HEK293T (cell line): Measurements from ENCODE around the gene LMF1.

ENCODE experiments used
- CTCF ChIA-PET: fragments of 350-600 bp; formaldehyde crosslinking; extraction: SDS; loops from one replicate; lab custom pipeline; 2021; ENCODE audit warnings: antibody characterized with exemption, inconsistent platforms; lab: Yijun Ruan, JAX
- POLR2A ChIA-PET: fragments of 350-600 bp; formaldehyde crosslinking; extraction: SDS; loops from one replicate; lab custom pipeline; 2020; ENCODE audit warnings: antibody characterized with exemption, inconsistent platforms; lab: Yijun Ruan, JAX
- DNase-seq: peaks from one replicate; pipeline ENCODE4 v3.0.0; 2012; ENCODE audit warnings: mixed read lengths; ENCODE audit errors: extremely low spot score
- ARNT ChIP-seq: fragments of 450-650 bp; IDR thresholded peaks from 2 replicates; pipeline ENCODE4 v1.6.1; 2017; ENCODE audit warnings: mild to moderate bottlenecking
- BHLHE40 ChIP-seq: fragments of 450-650 bp; IDR thresholded peaks from 2 replicates; pipeline ENCODE4 v1.6.1; 2016; ENCODE audit warnings: mild to moderate bottlenecking, moderate library complexity, borderline replicate concordance
- CTBP1 ChIP-seq: fragments of 450-650 bp; IDR thresholded peaks from 2 replicates; pipeline ENCODE4 v1.6.1; 2016; ENCODE audit warnings: borderline replicate concordance
- ELF4 ChIP-seq: fragments of 450-650 bp; IDR thresholded peaks from 2 replicates; pipeline ENCODE4 v1.6.1; 2017; ENCODE audit warnings: antibody characterized with exemption
- FOXA1 ChIP-seq: fragments of 450-650 bp; IDR thresholded peaks from 2 replicates; pipeline ENCODE4 v1.6.1; 2016; ENCODE audit warnings: mild to moderate bottlenecking
- FOXK2 ChIP-seq: fragments of 450-650 bp; IDR thresholded peaks from 2 replicates; pipeline ENCODE4 v1.6.1; 2016; ENCODE audit warnings: mild to moderate bottlenecking
- FOXM1 ChIP-seq: fragments of 450-650 bp; IDR thresholded peaks from 2 replicates; pipeline ENCODE4 v1.6.1; 2017; ENCODE audit warnings: mild to moderate bottlenecking, borderline replicate concordance
- HDGF ChIP-seq: fragments of 450-650 bp; IDR thresholded peaks from 2 replicates; pipeline ENCODE4 v1.6.1; 2017; ENCODE audit warnings: antibody characterized with exemption, borderline replicate concordance
- L3MBTL2 ChIP-seq: fragments of 450-650 bp; conservative IDR thresholded peaks from 2 replicates; pipeline ENCODE4 v1.6.1; 2016; ENCODE audit warnings: mild to moderate bottlenecking
- LEF1 ChIP-seq: fragments of 450-650 bp; IDR thresholded peaks from 2 replicates; pipeline ENCODE4 v1.6.1; 2017; ENCODE audit warnings: mild to moderate bottlenecking, borderline replicate concordance
- NFRKB ChIP-seq: fragments of 450-650 bp; IDR thresholded peaks from 2 replicates; pipeline ENCODE4 v1.6.1; 2016; ENCODE audit warnings: mild to moderate bottlenecking, moderate library complexity
- SP1 ChIP-seq: fragments of 450-650 bp; IDR thresholded peaks from 2 replicates; pipeline ENCODE4 v1.6.1; 2017
- SUZ12 ChIP-seq: fragments of 450-650 bp; IDR thresholded peaks from 2 replicates; pipeline ENCODE4 v1.6.1; 2016; ENCODE audit warnings: mild to moderate bottlenecking
- TARDBP ChIP-seq: fragments of 450-650 bp; IDR thresholded peaks from 2 replicates; pipeline ENCODE4 v1.6.1; 2016
- ZNF384 ChIP-seq: fragments of 450-650 bp; IDR thresholded peaks from 2 replicates; pipeline ENCODE4 v1.6.1; 2016
- TF ChIP-seq, protein P1 (sequence below): fragments of 450-650 bp; IDR thresholded peaks from 2 replicates; pipeline ENCODE4 v1.6.1; 2016

The LMF1 gene

DNA sequence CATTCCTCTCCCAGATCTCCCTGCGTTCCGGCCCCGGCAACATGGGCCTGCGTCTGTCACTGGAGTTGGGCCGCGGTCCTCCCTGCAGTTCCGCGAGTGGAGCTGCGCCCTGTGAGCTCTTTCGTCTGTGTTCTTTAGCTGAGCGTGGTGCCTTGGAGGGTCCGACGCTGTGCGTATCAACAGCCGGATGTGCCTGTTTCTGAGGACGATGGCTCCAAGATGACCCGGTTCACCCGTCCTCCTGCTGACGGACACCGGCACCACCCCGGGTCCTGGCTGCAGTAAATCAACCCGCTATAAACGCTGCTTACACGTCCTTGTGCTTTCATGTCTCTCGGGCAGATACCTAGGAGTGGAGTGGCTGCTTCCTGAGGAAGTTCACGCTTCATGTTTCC lies 125.4 kb downstream of the LMF1 start:
- CTCF ChIA-PET, result no interaction called here
- TF ChIP-seq SUZ12 (no peak), ZNF384 (no peak), BHLHE40 (no peak), HDGF (no peak), L3MBTL2 (no peak), FOXA1 (no peak), NFRKB (no peak), ELF4 (no peak), LEF1 (no peak), CTBP1 (no peak), FOXM1 (no peak), TARDBP (no peak), ARNT (no peak)
- TF ChIP-seq, protein P1, sequence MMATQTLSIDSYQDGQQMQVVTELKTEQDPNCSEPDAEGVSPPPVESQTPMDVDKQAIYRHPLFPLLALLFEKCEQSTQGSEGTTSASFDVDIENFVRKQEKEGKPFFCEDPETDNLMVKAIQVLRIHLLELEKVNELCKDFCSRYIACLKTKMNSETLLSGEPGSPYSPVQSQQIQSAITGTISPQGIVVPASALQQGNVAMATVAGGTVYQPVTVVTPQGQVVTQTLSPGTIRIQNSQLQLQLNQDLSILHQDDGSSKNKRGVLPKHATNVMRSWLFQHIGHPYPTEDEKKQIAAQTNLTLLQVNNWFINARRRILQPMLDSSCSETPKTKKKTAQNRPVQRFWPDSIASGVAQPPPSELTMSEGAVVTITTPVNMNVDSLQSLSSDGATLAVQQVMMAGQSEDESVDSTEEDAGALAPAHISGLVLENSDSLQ, result no peak
- DNase-seq, result no peak
- POLR2A ChIA-PET, result no interaction called here

DNA sequence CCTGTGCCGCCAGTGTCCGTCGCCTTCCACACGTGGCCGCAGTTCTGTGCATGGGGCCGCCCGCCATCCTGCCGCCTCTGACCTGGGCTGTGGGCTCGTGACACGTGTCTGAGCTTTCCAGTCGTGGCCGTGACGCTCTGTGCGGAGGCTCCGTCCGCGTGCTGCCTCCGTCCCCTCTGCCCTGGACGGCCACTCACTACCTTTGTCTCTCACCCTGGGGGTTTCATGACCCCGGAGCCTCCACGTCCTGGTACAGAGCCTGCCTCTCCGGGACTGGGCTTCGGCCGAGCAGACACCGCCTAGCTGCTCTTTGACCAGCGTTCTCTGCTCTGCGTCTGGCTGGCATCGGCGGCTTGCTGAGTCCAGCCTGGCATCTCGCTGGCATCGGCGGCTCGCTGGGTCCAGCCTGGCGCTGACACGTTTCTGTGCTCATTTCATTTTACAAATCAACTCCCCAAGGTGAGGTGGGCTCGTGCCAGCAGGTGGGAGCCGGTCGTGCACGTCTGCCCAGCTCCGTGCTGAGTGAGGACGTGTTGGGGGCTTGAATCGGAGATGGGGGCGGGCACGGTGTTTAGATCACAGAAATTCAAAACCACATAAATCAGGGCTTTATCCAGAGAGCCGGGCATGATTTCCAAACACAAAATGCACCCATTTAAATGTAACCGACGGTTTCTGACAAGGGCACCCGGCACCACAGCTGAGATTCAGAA lies 126.0 kb downstream of the LMF1 start:
- TF ChIP-seq HDGF, result no peak
- no peak for TF ChIP-seq TARDBP
- no peak for TF ChIP-seq SP1
- TF ChIP-seq, protein P1, result no peak
- TF ChIP-seq L3MBTL2, result no peak
- no peak for TF ChIP-seq ZNF384
- TF ChIP-seq BHLHE40, result no peak
- TF ChIP-seq LEF1, result no peak
- TF ChIP-seq NFRKB, result no peak
- no peak for TF ChIP-seq SUZ12
- TF ChIP-seq FOXK2, result no peak
- no peak for TF ChIP-seq ELF4
- TF ChIP-seq CTBP1, result no peak
- TF ChIP-seq FOXA1, result no peak
- no peak for TF ChIP-seq ARNT
- no peak for TF ChIP-seq FOXM1
- CTCF ChIA-PET, result no interaction called here
- DNase-seq, result no peak
- POLR2A ChIA-PET, result no interaction called here

DNA sequence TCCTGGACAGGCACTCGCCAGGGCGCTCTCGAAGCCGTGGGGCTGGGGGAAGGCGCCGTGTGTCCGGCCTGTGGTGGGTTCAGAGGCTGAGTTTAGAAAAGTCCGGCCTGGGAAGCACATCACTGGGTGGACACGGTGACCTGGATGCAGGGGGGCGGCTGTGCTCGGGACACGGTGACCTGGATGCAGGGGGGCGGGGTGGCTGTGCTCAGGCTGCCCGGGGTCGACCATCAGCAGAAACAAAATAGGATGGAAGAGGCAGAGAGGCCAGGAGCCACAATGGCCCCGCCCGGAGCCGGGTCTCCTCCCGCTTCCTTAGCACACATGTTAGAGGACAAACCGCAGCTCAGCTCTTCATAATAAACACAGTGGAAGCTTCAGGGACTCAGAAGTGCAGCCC lies 127.0 kb downstream of the LMF1 start:
- ChIA-PET CTCF (no interaction called here), POLR2A (no interaction called here)
- TF ChIP-seq FOXM1, result no peak
- TF ChIP-seq ARNT, result no peak
- no peak for TF ChIP-seq FOXK2
- no peak for TF ChIP-seq SP1
- TF ChIP-seq ELF4, result no peak
- TF ChIP-seq FOXA1, result no peak
- no peak for TF ChIP-seq SUZ12
- TF ChIP-seq TARDBP, result no peak
- TF ChIP-seq LEF1, result no peak
- TF ChIP-seq BHLHE40, result no peak
- TF ChIP-seq ZNF384, result no peak
- TF ChIP-seq CTBP1, result no peak
- no peak for TF ChIP-seq NFRKB
- TF ChIP-seq L3MBTL2, result no peak
- TF ChIP-seq, protein P1, result no peak
- no peak for TF ChIP-seq HDGF
- no peak for DNase-seq

DNA sequence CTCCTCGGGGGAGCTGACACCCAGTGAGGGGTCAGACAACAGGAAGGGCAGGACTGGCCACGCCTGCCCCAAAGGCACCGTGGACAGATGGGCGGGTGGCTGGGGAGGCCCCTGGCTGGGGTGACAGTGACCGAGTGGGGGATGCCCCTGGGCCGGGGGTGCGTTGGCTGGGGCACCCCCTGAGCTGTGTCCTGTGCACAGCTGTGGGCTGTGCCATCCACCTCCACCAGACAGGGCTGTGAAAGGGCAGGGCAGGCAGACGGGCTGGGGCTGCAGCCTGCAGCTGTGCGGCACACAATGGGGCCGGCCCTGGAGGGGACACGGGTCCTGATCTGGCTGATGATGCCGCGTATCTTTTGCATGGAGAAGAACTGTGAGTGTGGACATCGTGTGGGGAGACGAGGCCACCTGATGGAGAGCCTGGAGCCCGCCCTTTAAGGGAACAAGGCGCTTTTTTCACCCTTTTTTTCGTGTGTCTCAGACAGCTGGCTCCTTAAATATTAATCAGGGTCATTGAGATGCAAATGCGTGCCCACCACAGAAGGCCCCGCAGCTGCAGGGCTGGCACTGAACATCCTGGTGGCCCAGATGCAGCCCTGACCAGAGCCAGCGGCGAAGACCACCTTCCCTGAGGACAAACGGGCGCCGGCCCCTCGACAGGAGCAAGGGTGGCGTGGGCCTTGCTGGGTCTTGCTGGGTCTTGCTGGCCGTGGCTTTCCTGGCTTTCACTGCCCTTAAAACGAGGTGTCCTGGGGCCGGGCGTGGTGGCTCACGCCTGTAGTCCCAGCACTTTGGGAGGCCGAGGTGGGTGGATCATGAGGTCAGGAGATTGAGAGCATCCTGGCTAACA lies 127.8 kb downstream of the LMF1 start:
- ChIA-PET CTCF (no interaction called here), POLR2A (no interaction called here)
- no peak for DNase-seq
- TF ChIP-seq SP1 (no peak), L3MBTL2 (no peak), CTBP1 (no peak), FOXM1 (no peak), ZNF384 (no peak), HDGF (no peak), FOXA1 (no peak), NFRKB (no peak), SUZ12 (no peak), TARDBP (no peak), ARNT (no peak), ELF4 (no peak), FOXK2 (no peak), LEF1 (no peak), BHLHE40 (no peak)
- TF ChIP-seq, protein P1, result no peak
